NB4 (cell line): Measurements from ENCODE around the gene GMCL1.

Experiments used
- CTCF ChIP-seq: IDR thresholded peaks from one replicate; pipeline ENCODE4 v1.5.1; 2012; ENCODE audit warnings: low read depth, low read length
- POLR2A ChIP-seq: IDR thresholded peaks from 2 replicates; pipeline ENCODE4 v1.6.1; 2011; ENCODE audit warnings: mild to moderate bottlenecking; ENCODE audit not compliant: insufficient read length; ENCODE audit errors: extremely low read depth

- TF ChIP-seq CTCF (no peak), POLR2A (no peak)
Observed at GRCh38 chr2:69830045-69830905, 815 bp downstream of the GMCL1 start.
